Fibroblast of pulmonary artery (primary cell): ENCODE data around the gene DHCR7.

Experiments used
- DNase-seq: peaks from one replicate; pipeline ENCODE4 v3.0.0-alpha.2; 2010; ENCODE audit warnings: low read depth
- H3K4me3 ChIP-seq: replicated peaks from 2 replicates; pipeline ENCODE4 v1.5.1; 2011; ENCODE audit warnings: low read depth, mild to moderate bottlenecking, control low read depth, low read length, moderate library complexity
- TF ChIP-seq, protein P1 (sequence below): IDR thresholded peaks from 2 replicates; pipeline ENCODE4 v1.5.1; 2011; ENCODE audit warnings: mild to moderate bottlenecking, control low read depth, low read length, inconsistent platforms; ENCODE audit errors: missing control alignments

Gene DHCR7

DNA sequence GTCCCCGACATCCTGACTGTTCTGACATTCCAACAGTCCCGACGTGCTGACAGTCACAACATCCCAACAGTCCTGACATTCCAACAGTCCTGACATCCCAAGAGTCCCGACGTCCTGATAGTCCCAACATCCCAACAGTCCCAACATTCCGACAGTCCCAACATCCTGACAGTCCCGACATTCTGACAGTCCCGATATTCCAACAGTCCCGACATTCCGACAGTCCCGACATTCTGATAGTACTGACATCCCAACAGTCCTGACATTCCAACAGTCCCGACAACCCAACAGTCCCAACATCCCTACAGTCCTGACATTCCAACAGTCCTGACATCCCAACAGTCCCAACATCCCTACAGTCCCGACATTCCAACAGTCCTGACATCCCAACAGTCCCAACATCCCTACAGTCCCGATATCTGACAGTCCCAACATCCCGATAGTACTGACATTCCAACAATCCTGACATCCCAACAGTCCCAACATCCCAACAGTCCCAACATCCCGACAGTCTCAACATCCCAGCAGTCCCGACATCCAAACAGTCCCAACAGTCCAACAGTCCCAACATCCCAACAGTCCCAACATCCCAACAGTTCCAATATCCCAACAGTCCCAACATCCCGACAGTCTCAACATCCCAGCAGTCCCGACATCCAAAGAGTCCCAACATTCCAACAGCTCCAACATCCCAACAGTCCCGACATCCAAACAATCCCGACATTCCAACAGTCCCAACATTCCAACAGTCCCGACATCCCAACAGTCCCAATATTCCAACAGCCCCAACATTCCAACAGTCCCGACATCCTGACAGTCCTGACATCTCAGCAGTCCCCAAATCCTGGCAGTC, 60.2 kb downstream of the DHCR7 start:
- DNase-seq, result no peak
- H3K4me3 ChIP-seq, result no peak overlapping the region
- TF ChIP-seq, protein P1, sequence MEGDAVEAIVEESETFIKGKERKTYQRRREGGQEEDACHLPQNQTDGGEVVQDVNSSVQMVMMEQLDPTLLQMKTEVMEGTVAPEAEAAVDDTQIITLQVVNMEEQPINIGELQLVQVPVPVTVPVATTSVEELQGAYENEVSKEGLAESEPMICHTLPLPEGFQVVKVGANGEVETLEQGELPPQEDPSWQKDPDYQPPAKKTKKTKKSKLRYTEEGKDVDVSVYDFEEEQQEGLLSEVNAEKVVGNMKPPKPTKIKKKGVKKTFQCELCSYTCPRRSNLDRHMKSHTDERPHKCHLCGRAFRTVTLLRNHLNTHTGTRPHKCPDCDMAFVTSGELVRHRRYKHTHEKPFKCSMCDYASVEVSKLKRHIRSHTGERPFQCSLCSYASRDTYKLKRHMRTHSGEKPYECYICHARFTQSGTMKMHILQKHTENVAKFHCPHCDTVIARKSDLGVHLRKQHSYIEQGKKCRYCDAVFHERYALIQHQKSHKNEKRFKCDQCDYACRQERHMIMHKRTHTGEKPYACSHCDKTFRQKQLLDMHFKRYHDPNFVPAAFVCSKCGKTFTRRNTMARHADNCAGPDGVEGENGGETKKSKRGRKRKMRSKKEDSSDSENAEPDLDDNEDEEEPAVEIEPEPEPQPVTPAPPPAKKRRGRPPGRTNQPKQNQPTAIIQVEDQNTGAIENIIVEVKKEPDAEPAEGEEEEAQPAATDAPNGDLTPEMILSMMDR, result no peak

DNA sequence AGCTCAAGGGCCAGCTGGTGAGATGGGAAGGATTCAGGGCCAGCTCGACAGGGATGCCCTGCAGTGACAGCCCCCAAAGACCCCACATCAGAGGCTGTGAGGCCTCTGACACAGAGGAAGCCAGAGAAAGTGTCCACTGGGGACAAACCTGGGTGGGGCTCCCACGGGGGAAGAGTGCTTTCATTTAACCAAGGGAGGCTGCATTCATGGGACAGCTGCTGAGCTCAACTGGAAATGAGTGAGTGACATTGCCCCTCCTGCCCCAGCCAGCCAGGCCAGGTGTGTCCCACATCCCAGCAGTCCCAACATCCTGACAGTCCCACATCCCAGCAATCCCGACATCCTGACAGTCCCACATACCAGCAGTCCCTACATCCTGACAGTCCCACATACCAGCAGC, 61.0 kb downstream of the DHCR7 start:
- no peak for DNase-seq
- no peak overlapping the region for H3K4me3 ChIP-seq
- TF ChIP-seq, protein P1, result no peak

DNA sequence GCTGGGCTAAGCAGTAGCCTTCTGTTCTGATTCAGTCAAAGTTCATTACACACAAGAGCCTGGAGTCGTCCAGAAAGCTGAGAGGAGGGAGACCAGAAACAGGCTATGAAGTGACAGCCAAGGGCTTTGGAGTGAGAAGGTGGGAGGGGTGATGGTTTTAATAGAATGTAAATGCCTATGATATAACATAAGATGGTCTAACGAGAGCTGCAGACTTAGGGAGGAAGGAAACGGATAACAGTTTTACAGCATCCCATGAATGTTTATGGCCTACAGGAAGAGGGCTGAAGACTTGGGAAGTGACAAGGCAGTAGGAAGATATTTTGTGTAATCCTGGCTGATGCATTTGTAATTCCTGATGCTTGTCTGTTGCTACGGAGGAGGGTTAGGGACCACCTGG, 62.0 kb downstream of the DHCR7 start:
- H3K4me3 ChIP-seq, result no peak overlapping the region
- DNase-seq, result no peak

DNA sequence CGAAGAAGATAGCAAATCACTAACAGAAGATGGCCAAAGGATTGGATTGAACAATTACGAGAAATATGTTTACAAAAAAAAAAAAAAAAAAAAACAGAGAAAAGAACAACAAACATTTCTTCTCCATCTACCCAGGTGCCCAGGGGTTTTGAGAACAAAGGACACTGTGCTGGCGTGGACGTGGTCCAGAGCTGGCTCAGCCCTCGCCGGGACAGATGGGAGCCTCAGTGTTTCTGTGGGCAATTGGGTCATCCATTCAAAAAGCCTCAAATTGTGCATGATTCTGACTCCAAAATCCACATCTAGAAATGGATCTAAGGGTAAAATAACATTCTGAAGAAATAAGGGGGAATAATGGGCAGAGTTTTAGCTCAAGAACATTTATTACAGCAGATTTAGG, 63.1 kb downstream of the DHCR7 start:
- TF ChIP-seq, protein P1, result no peak
- no peak overlapping the region for H3K4me3 ChIP-seq
- DNase-seq, result no peak

More for the DNA sequence above, 62.0 kb downstream of the DHCR7 start:
- TF ChIP-seq, protein P1, result no peak

DNA sequence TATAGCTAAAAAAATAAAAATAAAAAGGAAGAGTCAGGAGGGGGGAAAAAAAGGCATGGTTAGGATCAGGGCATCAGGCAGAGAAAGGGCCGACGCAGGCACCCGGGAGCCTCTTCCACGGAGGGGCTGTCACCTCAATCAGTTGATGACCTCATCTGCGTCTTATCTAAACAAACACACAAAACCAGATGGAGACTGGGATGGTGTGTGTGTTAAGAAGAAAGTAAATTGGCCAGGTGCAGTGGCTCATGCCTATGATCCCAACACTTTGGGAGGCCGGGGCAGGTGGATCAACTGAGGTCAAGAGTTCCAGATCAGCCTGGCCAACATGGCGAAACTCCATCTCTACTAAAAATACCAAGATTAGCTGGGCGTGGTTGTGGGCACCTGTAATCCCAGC, 63.6 kb downstream of the DHCR7 start:
- no peak overlapping the region for H3K4me3 ChIP-seq
- TF ChIP-seq, protein P1, result no peak
- DNase-seq, result no peak
